GM12892 (cell line): ENCODE data around the gene TRIM59.
A peak's percentile ranks its signal among the peaks of the same experiment; 100 is the strongest.

Experiments used
- DNase-seq: peaks from one replicate; pipeline ENCODE4 v3.0.0; 2011; ENCODE audit not compliant: insufficient read length
- FAIRE-seq: peaks from 2 replicates; lab custom pipeline; 2011; peaks lifted over from hg19 to GRCh38; lab: Jason Lieb, UNC
- POLR2A ChIP-seq: IDR thresholded peaks from 2 replicates; pipeline ENCODE4 v1.6.1; 2011; ENCODE audit warnings: low read depth, low read length, control low read depth
- POLR2AphosphoS5 ChIP-seq: IDR thresholded peaks from 2 replicates; pipeline ENCODE4 v1.6.1; 2011; ENCODE audit warnings: low read depth, low read length, control low read depth
- TAF1 ChIP-seq: IDR thresholded peaks from 2 replicates; pipeline ENCODE4 v1.6.1; 2011; ENCODE audit warnings: low read depth, mild to moderate bottlenecking, control low read depth, low read length, borderline replicate concordance

Gene TRIM59

GRCh38 chr3:160475153-160475552 lies 25.6 kb upstream of the TRIM59 start:
- FAIRE-seq (no peak), DNase-seq (no peak)
- TF ChIP-seq POLR2AphosphoS5 (no peak), TAF1 (no peak), POLR2A (no peak)

- no peak for FAIRE-seq
- TF ChIP-seq POLR2A (no peak), TAF1 (no peak), POLR2AphosphoS5 (no peak)
- no peak for DNase-seq
Observed at GRCh38 chr3:160474416-160474838, 24.8 kb upstream of the TRIM59 start.

- FAIRE-seq (no peak), DNase-seq (no peak)
- no peak for TF ChIP-seq POLR2AphosphoS5
- TF ChIP-seq TAF1 = no peak
- TF ChIP-seq POLR2A = no peak
Observed at GRCh38 chr3:160473978-160474377, 24.4 kb upstream of the TRIM59 start.

- TF ChIP-seq POLR2A (no peak), POLR2AphosphoS5 (no peak), TAF1 (no peak)
- no peak for FAIRE-seq
- no peak for DNase-seq
Observed at GRCh38 chr3:160473221-160473620, 23.6 kb upstream of the TRIM59 start.

- TF ChIP-seq POLR2AphosphoS5 (no peak), TAF1 (no peak), POLR2A (no peak)
- FAIRE-seq (no peak), DNase-seq (no peak)
Observed at GRCh38 chr3:160472344-160472743, 22.8 kb upstream of the TRIM59 start.

- DNase-seq (no peak), FAIRE-seq (no peak)
- TF ChIP-seq TAF1 = no peak
- no peak for TF ChIP-seq POLR2AphosphoS5
- TF ChIP-seq POLR2A = no peak
Observed at GRCh38 chr3:160471892-160472291, 22.3 kb upstream of the TRIM59 start.

- DNase-seq = no peak
- TF ChIP-seq POLR2AphosphoS5 = no peak
- no peak for TF ChIP-seq POLR2A
- TF ChIP-seq TAF1 = no peak
- no peak for FAIRE-seq
Observed at GRCh38 chr3:160470181-160470580, 20.6 kb upstream of the TRIM59 start.

GRCh38 chr3:160464971-160465370 lies 15.4 kb upstream of the TRIM59 start:
- DNase-seq (no peak), FAIRE-seq (no peak)
- TF ChIP-seq POLR2AphosphoS5 = no peak
- no peak for TF ChIP-seq POLR2A
- TF ChIP-seq TAF1 = no peak

GRCh38 chr3:160464321-160464720 lies 14.7 kb upstream of the TRIM59 start:
- TF ChIP-seq POLR2AphosphoS5 = no peak
- no peak for TF ChIP-seq TAF1
- no peak for TF ChIP-seq POLR2A
- DNase-seq (no peak), FAIRE-seq (peak; percentile 24)

- FAIRE-seq (no peak), DNase-seq (no peak)
- TF ChIP-seq POLR2AphosphoS5 = no peak
- no peak for TF ChIP-seq POLR2A
- no peak for TF ChIP-seq TAF1
Observed at GRCh38 chr3:160460033-160460432, 10.4 kb upstream of the TRIM59 start.

GRCh38 chr3:160459450-160459970 lies 9.9 kb upstream of the TRIM59 start:
- FAIRE-seq (no peak), DNase-seq (no peak)
- TF ChIP-seq POLR2AphosphoS5 (no peak), TAF1 (no peak), POLR2A (no peak)

- FAIRE-seq = no peak
- DNase-seq = no peak
- TF ChIP-seq POLR2A = no peak
Observed at GRCh38 chr3:160458151-160458550, 8.6 kb upstream of the TRIM59 start.
